ENCODE data around the gene MACROD2. TPM values are rescaled to one million over a fixed set of nuclear protein-coding genes. Genes with fewer than 3 reads are reported as not detected.

The MACROD2 gene
- total RNA-seq, 1 donor from 2014 or later: 3.8 TPM

- DNase-seq (ENCODE audit: low spot score): no peak
Observed at GRCh38 chr20:16017656-16018055, 2022.3 kb downstream of the MACROD2 start.

GRCh38 chr20:16018881-16019280 is 2023.6 kb downstream of the MACROD2 start:
- DNase-seq (ENCODE audit: low spot score): no peak

GRCh38 chr20:16020971-16021370 is 2025.7 kb downstream of the MACROD2 start:
- no peak for DNase-seq (ENCODE audit: low spot score)

- no peak for DNase-seq (ENCODE audit: low spot score)
Observed at GRCh38 chr20:16025084-16025483, 2029.8 kb downstream of the MACROD2 start.

- DNase-seq (ENCODE audit: low spot score): no peak
Observed at GRCh38 chr20:16027686-16028085, 2032.4 kb downstream of the MACROD2 start.

GRCh38 chr20:16028923-16029322 is 2033.6 kb downstream of the MACROD2 start:
- no peak for DNase-seq (ENCODE audit: low spot score)

- no peak for DNase-seq (ENCODE audit: low spot score)
Observed at GRCh38 chr20:16030253-16030652, 2034.9 kb downstream of the MACROD2 start.

GRCh38 chr20:16035576-16035975 is 2040.3 kb downstream of the MACROD2 start:
- DNase-seq (ENCODE audit: low spot score): no peak

- DNase-seq (ENCODE audit: low spot score): no peak
Observed at GRCh38 chr20:16036331-16036730, 2041.0 kb downstream of the MACROD2 start.

- DNase-seq (ENCODE audit: low spot score): no peak
Observed at GRCh38 chr20:16040742-16041141, 2045.4 kb downstream of the MACROD2 start.

GRCh38 chr20:16042731-16043130 is 2047.4 kb downstream of the MACROD2 start:
- no peak for DNase-seq (ENCODE audit: low spot score)

GRCh38 chr20:16043931-16044330 is 2048.6 kb downstream of the MACROD2 start:
- no peak for DNase-seq (ENCODE audit: low spot score)

- no peak for DNase-seq (ENCODE audit: low spot score)
Observed at GRCh38 chr20:16048876-16049275, 2053.6 kb downstream of the MACROD2 start.

GRCh38 chr20:16049529-16050093 is 2054.3 kb downstream of the MACROD2 start:
- no peak for DNase-seq (ENCODE audit: low spot score)

GRCh38 chr20:16050366-16050765 is 2055.1 kb downstream of the MACROD2 start:
- DNase-seq (ENCODE audit: low spot score): no peak

GRCh38 chr20:16051968-16052367 is 2056.7 kb downstream of the MACROD2 start:
- no peak for DNase-seq (ENCODE audit: low spot score)

- no peak for DNase-seq (ENCODE audit: low spot score)
Observed at GRCh38 chr20:16052456-16052855, 2057.1 kb downstream of the MACROD2 start.

- no peak for DNase-seq (ENCODE audit: low spot score)
Observed at GRCh38 chr20:16054985-16055384, 2059.7 kb downstream of the MACROD2 start.

- DNase-seq (ENCODE audit: low spot score): no peak
Observed at GRCh38 chr20:16057651-16058050, 2062.3 kb downstream of the MACROD2 start.

- DNase-seq (ENCODE audit: low spot score): no peak
Observed at GRCh38 chr20:16058268-16058667, 2063.0 kb downstream of the MACROD2 start.

GRCh38 chr20:16059841-16060240 is 2064.5 kb downstream of the MACROD2 start:
- DNase-seq (ENCODE audit: low spot score): no peak

GRCh38 chr20:16061351-16061750 is 2066.0 kb downstream of the MACROD2 start:
- no peak for DNase-seq (ENCODE audit: low spot score)

- no peak for DNase-seq (ENCODE audit: low spot score)
Observed at GRCh38 chr20:16062661-16063581, 2067.6 kb downstream of the MACROD2 start.

Measured in mesenteric fat pad (tissue), 1 donor.